ENCODE data around the gene SLC2A13. TPM values are rescaled to one million over a fixed set of nuclear protein-coding genes. Genes with fewer than 3 reads are reported as not detected.

The SLC2A13 gene
- total RNA-seq, 6 donors from 2014 or later = 9.9 to 25.9 (median 16.0) TPM

DNA sequence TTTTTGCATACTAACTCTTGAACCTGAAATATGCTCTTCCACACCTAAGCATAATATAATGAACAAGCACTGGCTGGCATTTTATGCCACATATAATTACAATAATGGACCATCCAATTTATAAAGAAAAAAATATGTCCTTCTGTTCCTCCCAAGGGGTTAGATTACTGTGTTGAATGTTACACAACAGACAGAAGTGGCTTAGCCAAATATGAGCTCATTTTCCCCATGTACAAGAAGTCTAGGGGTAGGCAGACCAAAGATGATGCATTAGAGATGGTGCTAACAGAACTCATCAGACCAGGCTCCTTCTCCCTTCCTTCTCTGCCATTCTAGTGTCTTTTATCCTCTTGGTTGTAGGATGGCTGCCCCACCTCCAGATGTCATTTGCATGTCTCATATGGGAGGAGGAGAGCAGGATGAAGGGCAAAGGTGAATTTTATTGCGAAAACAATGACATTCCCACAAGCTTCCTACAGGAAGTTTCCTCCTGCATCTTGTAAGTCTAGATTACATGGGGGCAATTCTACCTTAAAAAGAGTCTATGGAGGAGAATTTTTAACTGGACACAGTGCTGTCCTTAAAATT, 43.9 kb upstream of the SLC2A13 start:
- peaks cover 0 to 13% (median 2%) of the 10 kb centered on the region in 4 donors for H3K4me1 ChIP-seq
- H3K4me3 ChIP-seq = no peak overlapping the region
- TF ChIP-seq POLR2A (IDR thresholded peaks at IDR 0.05) (no peak), POLR2AphosphoS5 (IDR thresholded peaks at IDR 0.05) (no peak), EP300 (IDR thresholded peaks at IDR 0.05) (no peak)
- TF ChIP-seq, protein P1, sequence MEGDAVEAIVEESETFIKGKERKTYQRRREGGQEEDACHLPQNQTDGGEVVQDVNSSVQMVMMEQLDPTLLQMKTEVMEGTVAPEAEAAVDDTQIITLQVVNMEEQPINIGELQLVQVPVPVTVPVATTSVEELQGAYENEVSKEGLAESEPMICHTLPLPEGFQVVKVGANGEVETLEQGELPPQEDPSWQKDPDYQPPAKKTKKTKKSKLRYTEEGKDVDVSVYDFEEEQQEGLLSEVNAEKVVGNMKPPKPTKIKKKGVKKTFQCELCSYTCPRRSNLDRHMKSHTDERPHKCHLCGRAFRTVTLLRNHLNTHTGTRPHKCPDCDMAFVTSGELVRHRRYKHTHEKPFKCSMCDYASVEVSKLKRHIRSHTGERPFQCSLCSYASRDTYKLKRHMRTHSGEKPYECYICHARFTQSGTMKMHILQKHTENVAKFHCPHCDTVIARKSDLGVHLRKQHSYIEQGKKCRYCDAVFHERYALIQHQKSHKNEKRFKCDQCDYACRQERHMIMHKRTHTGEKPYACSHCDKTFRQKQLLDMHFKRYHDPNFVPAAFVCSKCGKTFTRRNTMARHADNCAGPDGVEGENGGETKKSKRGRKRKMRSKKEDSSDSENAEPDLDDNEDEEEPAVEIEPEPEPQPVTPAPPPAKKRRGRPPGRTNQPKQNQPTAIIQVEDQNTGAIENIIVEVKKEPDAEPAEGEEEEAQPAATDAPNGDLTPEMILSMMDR (IDR thresholded peaks at IDR 0.05) = no peak
- DNase-seq (no peak), ATAC-seq (ENCODE audit: low FRiP score in 2 of 2) (no peak)
- H3K36me3 ChIP-seq = no peaks in the 10 kb centered on the region
- H3K27ac ChIP-seq = no peak overlapping the region
- no peaks in the 10 kb centered on the region for H3K9me3 ChIP-seq
- H3K27me3 ChIP-seq = no peaks in the 10 kb centered on the region
- WGBS, 2 donors = 61 to 62% methylated on average over 1 of the region's 1 CpG

DNA sequence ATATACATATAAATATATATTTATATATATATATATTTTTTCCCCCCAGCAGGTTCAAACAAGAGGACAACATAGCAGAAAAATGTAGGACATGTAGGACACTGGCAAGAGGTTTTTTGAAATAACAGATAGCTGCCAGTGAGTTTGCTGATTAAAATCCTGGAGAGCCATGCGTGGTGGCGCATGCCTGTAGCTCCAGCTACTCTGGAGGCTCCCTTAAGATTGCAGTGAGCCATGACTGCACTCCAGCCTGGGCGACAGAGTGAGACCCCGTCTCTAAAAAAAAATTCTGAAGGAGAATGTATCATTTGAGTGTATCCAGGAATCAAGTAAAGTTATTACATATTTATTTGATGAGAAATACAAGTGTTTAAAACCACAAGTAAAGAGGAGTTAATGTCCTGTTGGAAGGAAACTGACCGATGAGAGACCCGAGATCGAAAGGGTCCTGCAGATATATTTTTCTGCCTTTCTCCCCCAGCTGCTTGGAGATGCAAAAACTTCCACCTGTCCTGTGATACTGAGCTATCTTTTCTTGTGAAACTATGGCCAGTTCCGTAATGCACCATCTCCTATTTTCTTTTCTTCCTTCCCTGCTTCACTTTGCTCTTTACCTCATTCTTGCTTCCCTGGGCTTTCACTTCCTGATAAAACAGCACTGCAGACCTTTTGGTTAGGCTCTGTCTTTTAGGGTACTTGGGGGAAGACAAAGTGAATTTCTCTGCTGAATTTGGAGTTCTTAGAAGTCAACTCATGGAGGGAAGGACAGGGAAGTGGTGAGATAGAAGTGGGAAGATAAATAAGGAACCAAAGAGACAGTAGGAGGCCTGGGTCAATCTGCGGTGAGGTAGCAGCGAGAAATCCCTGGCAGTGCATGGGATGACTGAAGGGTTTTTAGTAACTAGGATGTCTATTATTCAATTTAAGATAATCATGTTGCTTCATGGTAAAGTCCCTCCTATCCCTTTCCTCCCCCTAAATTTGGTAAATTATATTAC, 41.2 kb upstream of the SLC2A13 start:
- Histone ChIP-seq H3K27me3 (no peaks in the 10 kb centered on the region), H3K9me3 (no peaks in the 10 kb centered on the region), H3K4me3 (no peak overlapping the region), H3K27ac (no peak overlapping the region), H3K36me3 (no peaks in the 10 kb centered on the region), H3K4me1 (peaks cover 0 to 4% (median 0%) of the 10 kb centered on the region in 4 donors)
- WGBS, 2 donors = 71 to 74% methylated on average over 10 of the region's 10 CpGs
- peak in 1 of 2 donors; percentile 25 for DNase-seq
- peak in 1 of 2 donors; percentile 67 for ATAC-seq (ENCODE audit: low FRiP score in 2 of 2)
- TF ChIP-seq POLR2A (IDR thresholded peaks at IDR 0.05) (no peak), POLR2AphosphoS5 (IDR thresholded peaks at IDR 0.05) (no peak), EP300 (IDR thresholded peaks at IDR 0.05) (no peak)
- TF ChIP-seq, protein P1 (IDR thresholded peaks at IDR 0.05) = no peak

DNA sequence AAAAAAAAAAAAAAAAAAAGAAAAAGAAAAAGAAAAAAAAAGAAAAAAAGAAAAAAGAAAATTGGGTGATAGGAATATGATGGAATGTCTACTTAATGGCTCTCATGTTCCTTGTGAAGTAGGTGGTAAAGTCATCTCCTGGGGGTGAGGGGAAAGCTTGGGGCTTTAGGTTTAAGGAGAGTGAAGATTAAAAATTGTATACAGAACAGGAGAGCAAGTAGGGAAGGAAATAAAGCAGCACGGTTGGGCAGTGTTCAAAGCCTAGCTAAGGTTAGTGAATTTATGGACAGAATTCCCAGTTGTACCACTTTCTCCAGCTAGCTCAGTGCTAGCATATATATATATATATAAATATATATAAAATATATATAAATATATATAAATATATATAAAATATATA, 40.0 kb upstream of the SLC2A13 start:
- DNase-seq = no peak

DNA sequence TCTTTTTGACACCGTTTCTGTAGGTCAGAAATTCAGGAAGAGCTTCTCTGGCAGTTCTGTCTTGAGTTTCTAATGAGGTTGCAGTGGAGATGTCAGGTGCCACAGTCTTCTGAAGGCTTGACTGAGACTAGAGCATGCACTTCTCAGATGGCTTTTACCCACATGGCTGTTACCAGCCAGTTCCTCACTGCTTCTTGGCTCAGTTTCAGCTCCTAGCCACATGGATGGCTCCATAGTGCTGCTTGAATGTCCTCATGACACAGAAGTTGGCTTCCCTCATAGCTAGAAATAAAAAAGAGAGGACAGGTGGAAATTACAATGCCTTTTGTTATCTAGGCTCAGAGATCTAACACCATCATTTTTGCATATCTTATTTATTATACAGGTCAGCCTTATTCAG, 38.1 kb upstream of the SLC2A13 start:
- no peaks in the 10 kb centered on the region for H3K27me3 ChIP-seq
- TF ChIP-seq POLR2AphosphoS5 (IDR thresholded peaks at IDR 0.05) = no peak
- TF ChIP-seq, protein P1 (IDR thresholded peaks at IDR 0.05) = no peak
- TF ChIP-seq POLR2A (IDR thresholded peaks at IDR 0.05) = no peak
- TF ChIP-seq EP300 (IDR thresholded peaks at IDR 0.05) = no peak
- no peaks in the 10 kb centered on the region for H3K36me3 ChIP-seq
- H3K4me1 ChIP-seq = peaks cover 0 to 4% (median 0%) of the 10 kb centered on the region in 4 donors
- H3K27ac ChIP-seq = no peak overlapping the region
- WGBS, 2 donors = 56 to 62% methylated on average over 1 of the region's 1 CpG
- no peak overlapping the region for H3K4me3 ChIP-seq
- ATAC-seq (ENCODE audit: low FRiP score in 2 of 2) (no peak), DNase-seq (peak in 1 of 2 donors; percentile 36)
- no peaks in the 10 kb centered on the region for H3K9me3 ChIP-seq

More for the DNA sequence above, 40.0 kb upstream of the SLC2A13 start:
- peaks cover 0 to 4% (median 0%) of the 10 kb centered on the region in 4 donors for H3K4me1 ChIP-seq
- no peaks in the 10 kb centered on the region for H3K36me3 ChIP-seq
- no peak for TF ChIP-seq EP300 (IDR thresholded peaks at IDR 0.05)
- TF ChIP-seq, protein P1 (IDR thresholded peaks at IDR 0.05) = no peak
- TF ChIP-seq POLR2A (IDR thresholded peaks at IDR 0.05) = no peak
- no peak for TF ChIP-seq POLR2AphosphoS5 (IDR thresholded peaks at IDR 0.05)
- 60 to 89% methylated on average over 1 of the region's 1 CpG for WGBS, 2 donors
- no peak overlapping the region for H3K4me3 ChIP-seq
- H3K9me3 ChIP-seq = no peaks in the 10 kb centered on the region
- H3K27ac ChIP-seq = no peak overlapping the region
- no peaks in the 10 kb centered on the region for H3K27me3 ChIP-seq
- no peak for ATAC-seq (ENCODE audit: low FRiP score in 2 of 2)

Data from upper lobe of left lung (tissue), 6 donors.